NB4 (cell line): ENCODE data around the gene DYSF.

Experiments
- CTCF ChIP-seq: IDR thresholded peaks from one replicate; pipeline ENCODE4 v1.5.1; 2012; ENCODE audit warnings: low read depth, low read length
- MAX ChIP-seq: IDR thresholded peaks from 2 replicates; pipeline ENCODE4 v1.6.1; 2011; ENCODE audit warnings: low read depth, low read length
- MYC ChIP-seq: IDR thresholded peaks from 2 replicates; pipeline ENCODE4 v1.6.1; 2011; ENCODE audit warnings: low read depth, low read length
- POLR2A ChIP-seq: IDR thresholded peaks from 2 replicates; pipeline ENCODE4 v1.6.1; 2011; ENCODE audit warnings: mild to moderate bottlenecking; ENCODE audit not compliant: insufficient read length; ENCODE audit errors: extremely low read depth

GRCh38 chr2:71536226-71536671 is 82.9 kb downstream of the DYSF start:
- TF ChIP-seq CTCF (no peak), POLR2A (no peak), MYC (no peak), MAX (no peak)
